DMS153 treated with DMSO at 0.1 percent for 48 hours (cell line): ENCODE data around the gene PYGB.
"Not testable (repeated sequence)": the region's sequence is repeated elsewhere in the genome, so short reads cannot be mapped to it uniquely, and the experiment has no call there.

Experiments
- DNase-seq: peaks from one replicate; lab custom pipeline; 2025; ENCODE audit not compliant: unreplicated experiment; lab: John Stamatoyannopoulos, UW

The PYGB gene

GRCh38 chr20:25310268-25310920 is 62.5 kb downstream of the PYGB start:
- peak; percentile 70 for DNase-seq

GRCh38 chr20:25310921-25311728 is 63.2 kb downstream of the PYGB start:
- no peak for DNase-seq

DNA sequence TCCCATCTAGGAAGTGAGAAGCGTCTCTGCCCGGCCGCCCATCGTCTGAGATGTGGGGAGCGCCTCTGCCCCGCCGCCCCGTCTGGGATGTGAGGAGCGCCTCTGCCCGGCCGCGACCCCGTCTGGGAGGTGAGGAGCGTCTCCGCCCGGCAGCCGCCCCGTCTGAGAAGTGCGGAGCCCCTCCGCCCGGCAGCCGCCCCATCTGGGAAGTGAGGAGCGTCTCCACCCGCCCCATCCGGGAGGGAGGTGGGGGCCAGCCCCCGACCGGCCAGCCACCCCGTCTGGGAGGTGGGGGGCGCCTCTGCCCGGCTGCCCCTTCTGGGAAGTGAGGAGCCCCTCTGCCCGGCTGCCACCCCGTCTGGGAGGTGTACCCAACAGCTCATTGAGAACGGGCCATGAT is 64.8 kb downstream of the PYGB start:
- DNase-seq, result not testable (repeated sequence)

- DNase-seq, result no peak
Measured at GRCh38 chr20:25313593-25313992, 65.7 kb downstream of the PYGB start.

DNA sequence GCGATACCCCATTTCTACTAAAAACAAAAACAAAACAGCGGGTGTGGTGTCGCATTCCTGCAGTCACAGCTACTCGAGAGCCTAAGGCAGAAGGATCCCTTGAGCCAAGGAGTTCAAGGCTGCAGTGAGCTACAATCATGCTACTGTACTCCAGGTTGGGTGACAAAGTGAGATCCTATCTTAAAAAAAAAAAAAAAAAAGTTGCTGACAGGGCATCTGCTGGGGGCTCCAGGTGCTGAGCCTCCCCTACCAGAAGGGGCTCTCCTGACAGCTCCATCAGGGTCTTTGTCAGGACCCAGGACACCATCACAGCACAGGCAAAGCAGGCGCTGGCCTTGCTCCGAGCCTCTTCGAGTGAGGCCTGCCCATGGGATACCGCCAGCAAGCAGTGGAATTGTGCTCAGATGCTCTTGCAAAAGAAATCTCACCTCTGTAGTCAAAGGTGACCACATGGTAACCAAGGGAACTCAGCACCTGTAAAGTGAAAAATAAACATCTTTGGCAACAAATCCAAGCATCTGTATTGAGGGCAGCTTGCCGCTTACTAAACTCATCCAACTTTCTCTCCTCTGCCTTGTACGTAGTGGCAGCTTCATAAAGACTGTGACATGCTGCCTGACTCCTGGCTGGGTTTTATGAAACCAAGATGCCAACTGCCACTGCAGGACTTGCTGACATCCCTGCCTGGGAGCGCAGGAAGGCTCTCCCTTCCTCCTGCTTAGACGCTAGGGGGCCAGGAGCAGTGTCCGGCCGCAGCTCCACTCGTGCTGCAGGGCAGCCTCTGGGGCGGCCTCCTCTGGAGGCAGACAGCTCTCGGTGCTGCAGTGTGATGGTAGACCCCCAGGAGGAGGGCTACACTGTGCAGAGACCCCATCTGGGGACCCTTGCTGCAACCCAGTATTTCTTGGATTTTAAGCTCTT is 66.9 kb downstream of the PYGB start:
- no peak for DNase-seq

GRCh38 chr20:25315418-25316210 is 67.7 kb downstream of the PYGB start:
- DNase-seq, result no peak

DNA sequence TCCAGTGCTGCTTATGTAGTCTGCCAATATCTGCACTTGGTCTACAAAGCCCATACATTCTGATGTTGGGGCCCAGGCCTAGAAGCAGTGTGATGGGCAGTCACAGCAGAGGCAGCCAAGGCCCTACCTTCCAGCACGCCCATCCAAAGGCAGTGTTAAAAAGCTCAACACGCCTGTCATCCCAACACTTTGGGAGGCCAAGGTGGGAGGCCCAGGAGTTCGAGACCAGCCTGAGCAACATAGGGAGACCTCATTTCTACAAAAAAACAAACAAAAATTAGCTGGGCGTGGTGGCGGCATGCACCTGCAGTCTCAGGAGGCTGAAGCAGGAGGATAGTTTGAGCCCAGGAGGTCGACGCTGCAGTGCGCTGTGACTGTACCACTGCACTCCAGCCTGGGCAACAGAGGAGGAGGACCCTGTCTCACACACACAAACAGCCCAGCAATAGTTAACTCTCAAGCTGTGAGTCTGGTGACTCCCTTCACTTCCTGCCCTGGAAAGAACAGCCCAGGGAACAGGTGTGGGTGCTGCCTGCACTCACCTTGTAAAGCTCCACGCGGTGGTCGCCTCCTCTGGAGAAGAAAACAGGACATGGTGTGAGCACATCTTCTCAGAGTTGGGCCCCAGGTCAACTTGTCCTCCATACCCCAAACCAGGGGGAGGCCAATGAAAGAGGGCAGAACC is 68.8 kb downstream of the PYGB start:
- no peak for DNase-seq

DNA sequence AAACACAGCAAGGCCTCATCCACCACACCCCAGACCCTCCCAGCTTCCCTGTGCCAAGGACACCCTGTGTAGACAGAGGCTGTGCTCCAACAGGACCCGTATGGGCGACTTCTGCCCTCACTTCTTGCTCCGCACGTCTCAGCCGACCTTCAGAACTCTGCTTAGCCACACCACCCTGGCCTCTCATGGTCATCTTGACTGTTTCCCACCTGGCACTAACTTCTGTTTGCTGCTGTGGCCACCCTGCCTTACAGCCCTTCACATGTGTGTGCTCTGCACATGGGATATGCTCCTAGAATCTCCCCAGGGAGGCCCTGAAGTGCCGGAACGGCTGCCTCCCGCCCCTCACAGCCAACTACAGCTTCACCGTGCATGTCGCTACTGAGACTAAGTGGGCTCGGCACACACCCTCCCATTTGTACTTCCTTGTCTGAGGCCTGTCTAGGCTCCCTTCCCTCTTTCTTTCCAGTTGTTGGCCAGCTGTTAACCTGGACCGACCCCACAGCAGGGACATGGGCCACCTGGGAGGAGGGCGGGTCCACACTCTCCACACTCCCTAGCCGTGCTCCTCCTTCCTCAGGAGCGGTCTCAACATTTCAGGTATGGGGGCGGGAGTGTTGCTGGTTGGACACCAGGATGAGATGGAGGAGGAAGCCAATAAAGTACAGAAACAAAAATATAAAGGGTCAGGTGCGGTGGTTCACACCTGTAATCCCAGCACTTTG is 69.6 kb downstream of the PYGB start:
- DNase-seq, result no peak

DNA sequence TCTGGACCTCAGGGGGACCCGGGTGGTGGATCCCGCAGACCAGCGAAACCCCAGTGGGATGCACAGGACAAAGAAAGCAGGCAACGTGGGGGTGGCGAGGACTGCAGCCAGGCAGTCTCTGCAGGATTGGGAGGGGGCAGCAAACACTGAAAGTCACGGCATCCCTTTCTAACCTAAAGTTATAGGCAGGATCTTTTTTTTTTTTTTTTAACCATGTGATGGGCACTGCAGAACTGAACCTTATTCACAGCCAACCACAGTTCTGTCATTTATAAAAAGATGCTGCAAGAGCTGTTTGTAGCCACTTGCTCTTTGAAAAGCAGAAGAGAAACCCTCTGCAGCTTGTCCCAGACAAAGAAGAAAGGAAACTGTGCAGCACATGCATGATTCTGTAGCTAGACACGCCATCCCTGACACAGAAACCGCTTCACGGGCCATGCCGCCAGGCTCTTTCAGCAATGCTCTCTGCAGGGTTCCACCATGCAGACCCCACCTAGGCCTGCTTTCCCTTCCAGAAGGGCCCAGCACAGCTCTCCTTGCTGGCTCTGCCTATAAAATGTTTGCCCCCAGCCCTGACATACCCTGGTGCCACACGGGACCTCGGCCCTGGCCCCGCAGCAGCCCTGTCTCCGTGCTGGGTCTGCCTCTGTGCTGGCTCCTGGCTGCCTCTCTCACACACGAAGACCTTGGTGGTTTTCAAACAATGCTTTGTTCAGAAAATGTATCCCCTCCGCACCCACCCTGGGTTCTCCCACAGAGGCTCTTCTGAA is 70.8 kb downstream of the PYGB start:
- DNase-seq, result no peak

GRCh38 chr20:25319241-25320034 is 71.6 kb downstream of the PYGB start:
- DNase-seq, result no peak

DNA sequence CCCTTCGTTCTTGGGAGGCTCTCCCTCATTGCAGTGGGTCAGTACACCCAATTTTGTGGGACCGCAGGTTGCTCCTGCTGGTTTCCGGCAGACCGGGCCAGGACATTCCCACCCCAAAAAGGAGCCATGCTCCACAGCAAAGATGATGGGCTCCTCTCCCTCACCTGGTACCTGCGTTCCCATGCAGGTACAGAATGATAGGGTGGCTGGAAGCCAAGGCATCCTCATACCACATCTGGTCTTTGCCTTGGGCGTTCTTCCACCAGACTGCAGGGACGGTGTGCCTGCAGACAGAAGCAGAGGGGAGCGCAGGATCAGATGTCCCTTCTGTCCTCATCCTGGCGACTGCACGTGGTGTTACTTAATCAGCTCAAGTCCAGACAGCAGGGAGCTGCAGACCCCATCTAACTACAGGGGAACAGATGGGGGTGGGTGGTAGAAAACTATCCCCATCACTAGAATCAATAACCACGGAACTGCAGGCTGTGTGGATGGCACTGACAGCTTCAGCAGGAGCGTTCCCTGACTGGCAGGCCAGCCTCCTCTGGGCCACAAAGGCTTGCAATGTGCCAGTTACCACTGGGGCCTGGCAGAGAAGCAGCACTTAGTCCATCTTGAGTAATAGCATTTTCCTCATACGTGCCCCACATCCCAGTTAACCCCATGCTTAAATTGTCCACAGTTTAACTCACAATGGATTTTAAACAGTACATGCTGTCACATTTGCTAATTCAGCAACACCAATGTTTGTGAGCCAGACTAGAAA is 72.3 kb downstream of the PYGB start:
- DNase-seq, result no peak

- no peak for DNase-seq
Measured at GRCh38 chr20:25321262-25321831, 73.5 kb downstream of the PYGB start.

DNA sequence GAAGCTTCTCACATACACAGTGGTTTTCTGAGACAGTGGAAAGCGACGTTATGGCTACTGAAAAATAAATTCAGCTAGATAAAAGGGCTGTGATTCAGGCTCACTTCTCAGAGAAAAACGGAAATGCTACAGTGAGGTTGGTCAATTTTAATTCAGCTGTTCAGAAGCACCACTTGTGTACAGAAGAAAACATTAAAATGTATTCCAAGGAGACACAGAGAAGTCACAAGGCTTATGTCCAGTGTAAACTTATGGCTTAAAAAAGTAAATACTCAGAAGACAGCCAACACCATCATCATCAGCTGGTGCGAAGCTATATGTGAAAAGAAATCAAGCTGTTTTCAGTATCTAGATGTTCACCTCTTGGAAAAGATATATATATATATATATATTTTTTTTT is 74.1 kb downstream of the PYGB start:
- DNase-seq, result no peak

DNA sequence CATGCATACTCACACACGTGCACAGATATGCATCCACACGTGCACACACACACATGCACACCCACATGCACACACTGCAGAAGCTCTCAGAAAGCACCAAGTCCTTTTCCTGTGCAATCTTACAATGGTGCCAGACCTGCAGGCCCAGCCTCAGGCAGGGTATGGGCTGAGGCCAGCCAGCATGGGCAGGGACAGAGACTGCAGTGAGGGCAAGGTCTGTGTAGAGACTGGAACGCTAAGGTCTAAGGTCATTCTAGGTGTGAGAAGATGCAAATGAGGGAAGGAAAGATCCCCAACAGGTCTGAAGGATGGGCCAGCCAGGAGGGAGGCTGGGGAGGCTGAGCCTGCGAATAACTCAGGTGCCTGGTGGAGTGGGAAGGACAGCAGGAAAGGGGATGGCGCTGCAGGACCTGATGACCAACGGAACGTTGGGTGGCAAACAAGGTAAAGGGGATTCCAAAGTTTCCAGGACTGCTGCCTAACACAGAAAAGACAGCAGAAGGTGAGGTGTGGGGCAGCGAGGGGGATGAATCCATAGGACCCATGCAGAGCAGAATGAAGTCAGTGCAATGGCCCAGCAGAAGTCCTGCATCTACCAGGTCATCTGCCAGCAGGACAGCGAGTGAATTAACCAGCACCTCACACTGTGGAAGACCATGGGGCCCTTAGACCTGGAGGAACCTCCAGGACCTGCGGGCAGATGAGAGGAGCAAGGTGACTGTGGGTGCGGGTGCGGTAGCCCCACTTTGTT is 75.8 kb downstream of the PYGB start:
- DNase-seq, result no peak

DNA sequence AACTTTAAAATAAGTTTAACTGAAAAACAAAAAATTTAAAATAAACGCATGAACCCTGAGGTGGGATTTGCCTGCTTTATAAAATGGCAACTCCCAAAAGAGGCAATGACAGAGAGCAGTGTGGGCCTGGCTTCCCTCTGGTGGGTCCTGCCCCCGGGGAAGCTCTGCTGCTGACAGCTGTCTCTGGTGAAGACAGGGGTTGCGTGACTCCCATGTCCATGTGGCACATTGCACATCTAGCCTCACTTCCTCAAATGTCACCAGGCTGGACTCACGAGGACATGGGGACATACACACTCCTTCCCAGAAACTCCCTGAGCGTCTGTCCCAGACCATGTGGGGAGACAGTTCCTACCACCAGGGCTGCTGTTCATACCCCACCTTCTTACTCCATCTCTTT is 76.5 kb downstream of the PYGB start:
- no peak for DNase-seq

- DNase-seq, result no peak
Measured at GRCh38 chr20:25325073-25325472, 77.2 kb downstream of the PYGB start.
